Upper lobe of left lung (tissue), 4 donors: ENCODE data around the gene LAMB1.

Experiments
- POLR2A ChIP-seq, 4 donors: fragments of 450-650 bp; IDR thresholded peaks; one replicate each; pipeline ENCODE4 v1.5.1; 2016 to 2017; ENCODE audit warnings: antibody characterized with exemption in 4 of 4, mild to moderate bottlenecking in 2 of 4
- TF ChIP-seq, protein P1 (sequence below), 6 experiments: fragments of 450-650 bp in 4 of 6; fragments of 200-600 bp in 2 of 6; sonication (generic) in 2 of 6; IDR thresholded peaks; one replicate each; pipeline ENCODE4 v1.5.1; 2016 to 2019; ENCODE audit warnings: antibody characterized with exemption in 6 of 6

DNA sequence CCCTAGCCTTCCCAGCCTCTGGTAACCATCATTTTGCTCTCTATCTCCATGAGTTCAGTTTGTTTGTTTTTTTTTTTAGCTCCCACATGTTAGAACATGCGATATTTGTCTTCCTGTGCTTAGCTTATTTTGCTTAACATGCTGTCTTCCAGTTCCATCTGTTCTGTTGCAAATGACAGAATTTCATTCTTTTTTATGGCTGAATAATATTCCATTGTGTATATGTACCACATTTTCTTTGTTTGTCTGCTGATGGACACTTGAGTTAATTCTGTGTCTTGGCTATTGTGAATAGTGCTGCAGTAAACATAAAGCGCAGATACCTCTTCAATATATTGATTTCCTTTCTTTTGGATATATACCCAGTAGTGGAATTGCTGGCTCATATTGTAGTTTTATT, 91.0 kb downstream of the LAMB1 start:
- no peak for TF ChIP-seq POLR2A (IDR thresholded peaks at IDR 0.05)
- TF ChIP-seq, protein P1, sequence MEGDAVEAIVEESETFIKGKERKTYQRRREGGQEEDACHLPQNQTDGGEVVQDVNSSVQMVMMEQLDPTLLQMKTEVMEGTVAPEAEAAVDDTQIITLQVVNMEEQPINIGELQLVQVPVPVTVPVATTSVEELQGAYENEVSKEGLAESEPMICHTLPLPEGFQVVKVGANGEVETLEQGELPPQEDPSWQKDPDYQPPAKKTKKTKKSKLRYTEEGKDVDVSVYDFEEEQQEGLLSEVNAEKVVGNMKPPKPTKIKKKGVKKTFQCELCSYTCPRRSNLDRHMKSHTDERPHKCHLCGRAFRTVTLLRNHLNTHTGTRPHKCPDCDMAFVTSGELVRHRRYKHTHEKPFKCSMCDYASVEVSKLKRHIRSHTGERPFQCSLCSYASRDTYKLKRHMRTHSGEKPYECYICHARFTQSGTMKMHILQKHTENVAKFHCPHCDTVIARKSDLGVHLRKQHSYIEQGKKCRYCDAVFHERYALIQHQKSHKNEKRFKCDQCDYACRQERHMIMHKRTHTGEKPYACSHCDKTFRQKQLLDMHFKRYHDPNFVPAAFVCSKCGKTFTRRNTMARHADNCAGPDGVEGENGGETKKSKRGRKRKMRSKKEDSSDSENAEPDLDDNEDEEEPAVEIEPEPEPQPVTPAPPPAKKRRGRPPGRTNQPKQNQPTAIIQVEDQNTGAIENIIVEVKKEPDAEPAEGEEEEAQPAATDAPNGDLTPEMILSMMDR (IDR thresholded peaks at IDR 0.05), result no peak
